Measurements from ENCODE around the gene AMACR. TPM values are rescaled to one million over a fixed set of nuclear protein-coding genes. Genes with fewer than 3 reads are reported as not detected.

Gene AMACR
- total and polyA plus RNA-seq, 2 of the 13 experiments (the other 11 are each of a cell fraction or from before 2014, with no cell fraction given), result 8.9 to 19.7 TPM

- in situ Hi-C loops (cut with HindIII; ENCODE audit: extremely low pct_ligation_motif_present, low pct_unique_long_range_greater_than_20kb), result no loop called here
- FAIRE-seq (no peak), ATAC-seq (no peak), DNase-seq (ENCODE audit: low spot score) (no peak)
- Histone ChIP-seq H3K27me3 (ENCODE audit: control insufficient read depth in 1 of 2, insufficient read depth in 2 of 2, low read length in 2 of 2) (no peaks in the 10 kb centered on the region; a peak in 1 of 5 replicates), H3K27ac (ENCODE audit: extremely low read length, insufficient read depth, low read length) (no peak overlapping the region), H2AFZ (ENCODE audit: low read length) (no peak overlapping the region), H3K36me3 (replicated peaks in 1 of 2; ENCODE audit: control insufficient read depth in 1 of 2, insufficient read depth in 2 of 2, low read length in 2 of 2) (no peaks in the 10 kb centered on the region), H4K20me1 (ENCODE audit: insufficient read depth, low read length) (no peaks in the 10 kb centered on the region), H3K9ac (ENCODE audit: insufficient read depth, low read depth, low read length) (no peak overlapping the region), H3K79me2 (ENCODE audit: insufficient read depth, low read length) (peaks cover 10% of the 10 kb centered on the region), H3K9me3 (ENCODE audit: low read length) (no peaks in the 10 kb centered on the region), H3K4me2 (ENCODE audit: low read depth, low read length) (no peak overlapping the region), H3K4me1 (ENCODE audit: insufficient read depth, low read length) (peaks cover 34% of the 10 kb centered on the region), H3K4me3 (replicated peaks in 1 of 3; ENCODE audit: insufficient read depth in 1 of 3, low read depth in 2 of 3, low read length in 3 of 3) (no peak overlapping the region)
- ChIA-PET CTCF (ENCODE audit: low intra/inter-chr PET ratio, low total read pairs) (no interaction called here), POLR2A (no interaction called here)
- no TSS peak for BruUV-seq (replicated peaks)
- intact Hi-C loops (cut with micrococcal nuclease; ENCODE audit: unreplicated experiment), result loop anchor here (2.0 kb wide), 1 partner anchor 23 kb away; no protein-coding TSS in a partner anchor
- WGBS (ENCODE audit: low lambda C conversion rate), result 97% methylated on average over 4 of the region's 4 CpGs
- TF ChIP-seq HOXA3 (CRISPR knock-in tag; IDR thresholded peaks at IDR 0.05), result no peak
- TF ChIP-seq, protein P1, sequence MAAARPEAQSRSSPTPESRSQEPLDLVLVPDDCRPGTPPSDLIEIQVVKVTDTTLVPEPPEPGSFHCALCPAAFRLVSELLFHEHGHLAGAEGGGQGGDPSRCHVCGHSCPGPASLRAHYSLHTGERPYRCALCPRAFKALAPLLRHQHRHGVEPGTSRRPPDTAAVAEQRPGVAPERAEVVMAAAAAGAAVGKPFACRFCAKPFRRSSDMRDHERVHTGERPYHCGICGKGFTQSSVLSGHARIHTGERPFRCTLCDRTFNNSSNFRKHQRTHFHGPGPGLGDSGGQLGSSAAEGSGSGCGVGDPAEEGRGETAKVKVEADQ (CRISPR knock-in tag; IDR thresholded peaks at IDR 0.05; ENCODE audit: borderline replicate concordance), result no peak
- no peak for TF ChIP-seq ATF7-NPFF (CRISPR knock-in tag; IDR thresholded peaks at IDR 0.05; ENCODE audit: low read depth)
- TF ChIP-seq ZNF879 (CRISPR knock-in tag; IDR thresholded peaks at IDR 0.05), result no peak
- TF ChIP-seq FOXM1 (CRISPR knock-in tag; IDR thresholded peaks at IDR 0.05), result no peak
- no peak for TF ChIP-seq ZNF552 (CRISPR knock-in tag; IDR thresholded peaks at IDR 0.05; ENCODE audit: borderline replicate concordance)
- no peak for TF ChIP-seq BCL6 (CRISPR knock-in tag; IDR thresholded peaks at IDR 0.05)
- TF ChIP-seq ZNF34 (CRISPR knock-in tag; IDR thresholded peaks at IDR 0.05; ENCODE audit: borderline replicate concordance), result no peak
- TF ChIP-seq, protein P2, sequence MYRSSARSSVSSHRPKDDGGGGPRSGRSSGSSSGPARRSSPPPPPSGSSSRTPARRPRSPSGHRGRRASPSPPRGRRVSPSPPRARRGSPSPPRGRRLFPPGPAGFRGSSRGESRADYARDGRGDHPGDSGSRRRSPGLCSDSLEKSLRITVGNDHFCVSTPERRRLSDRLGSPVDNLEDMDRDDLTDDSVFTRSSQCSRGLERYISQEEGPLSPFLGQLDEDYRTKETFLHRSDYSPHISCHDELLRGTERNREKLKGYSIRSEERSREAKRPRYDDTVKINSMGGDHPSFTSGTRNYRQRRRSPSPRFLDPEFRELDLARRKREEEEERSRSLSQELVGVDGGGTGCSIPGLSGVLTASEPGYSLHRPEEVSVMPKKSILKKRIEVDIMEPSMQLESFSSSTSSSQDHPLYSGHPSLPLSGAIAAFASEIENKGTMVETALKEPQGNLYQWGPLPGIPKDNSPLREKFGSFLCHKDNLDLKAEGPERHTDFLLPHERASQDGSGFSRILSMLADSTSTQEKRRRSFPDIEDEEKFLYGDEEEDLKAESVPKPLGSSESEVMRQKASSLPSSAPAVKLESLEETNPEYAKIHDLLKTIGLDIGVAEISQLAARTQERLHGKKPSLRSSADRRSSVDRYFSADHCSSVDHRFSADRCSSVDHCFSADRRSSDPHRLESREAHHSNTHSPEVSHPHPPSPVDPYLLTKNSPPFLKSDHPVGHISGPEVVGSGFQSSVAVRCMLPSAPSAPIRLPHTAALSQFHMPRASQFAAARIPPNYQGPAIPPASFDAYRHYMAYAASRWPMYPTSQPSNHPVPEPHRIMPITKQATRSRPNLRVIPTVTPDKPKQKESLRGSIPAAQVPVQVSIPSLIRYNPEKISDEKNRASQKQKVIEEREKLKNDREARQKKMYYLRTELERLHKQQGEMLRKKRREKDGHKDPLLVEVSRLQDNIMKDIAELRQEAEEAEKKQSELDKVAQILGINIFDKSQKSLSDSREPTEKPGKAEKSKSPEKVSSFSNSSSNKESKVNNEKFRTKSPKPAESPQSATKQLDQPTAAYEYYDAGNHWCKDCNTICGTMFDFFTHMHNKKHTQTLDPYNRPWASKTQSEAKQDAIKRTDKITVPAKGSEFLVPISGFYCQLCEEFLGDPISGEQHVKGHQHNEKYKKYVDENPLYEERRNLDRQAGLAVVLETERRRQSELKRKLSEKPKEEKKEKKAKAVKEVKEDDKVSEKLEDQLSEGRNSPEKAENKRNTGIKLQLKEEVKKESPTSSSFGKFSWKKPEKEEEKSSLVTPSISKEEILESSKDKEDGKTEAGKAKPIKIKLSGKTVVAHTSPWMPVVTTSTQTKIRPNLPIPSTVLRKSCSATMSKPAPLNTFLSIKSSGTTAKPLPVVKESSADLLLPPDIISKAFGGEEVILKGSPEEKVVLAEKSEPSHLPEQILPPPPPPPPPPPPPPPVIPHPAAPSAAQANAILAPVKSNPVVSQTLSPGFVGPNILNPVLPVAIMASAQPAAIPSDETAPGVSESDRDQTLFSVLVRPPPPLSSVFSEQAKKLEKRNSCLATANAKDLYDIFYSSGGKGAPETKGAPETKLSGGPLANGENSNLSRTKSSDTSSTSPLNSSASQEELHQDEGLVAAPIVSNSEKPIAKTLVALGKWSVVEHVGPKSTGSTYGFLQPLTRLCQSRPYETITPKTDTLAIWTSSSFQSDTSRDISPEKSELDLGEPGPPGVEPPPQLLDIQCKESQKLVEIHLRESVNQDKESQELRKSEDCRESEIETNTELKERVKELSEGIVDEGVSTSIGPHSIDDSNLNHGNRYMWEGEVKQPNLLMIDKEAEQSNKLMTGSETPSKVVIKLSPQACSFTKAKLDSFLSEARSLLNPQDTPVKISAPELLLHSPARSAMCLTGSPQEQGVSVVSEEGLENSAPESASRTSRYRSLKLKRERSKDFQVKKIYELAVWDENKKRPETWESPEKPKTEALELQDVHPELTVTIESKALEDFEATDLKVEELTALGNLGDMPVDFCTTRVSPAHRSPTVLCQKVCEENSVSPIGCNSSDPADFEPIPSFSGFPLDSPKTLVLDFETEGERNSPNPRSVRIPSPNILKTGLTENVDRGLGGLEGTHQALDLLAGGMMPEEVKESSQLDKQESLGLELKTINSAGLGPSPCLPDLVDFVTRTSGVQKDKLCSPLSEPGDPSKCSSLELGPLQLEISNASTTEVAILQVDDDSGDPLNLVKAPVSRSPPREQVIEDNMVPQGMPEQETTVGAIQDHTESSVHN (CRISPR knock-in tag; IDR thresholded peaks at IDR 0.05), result no peak
- TF ChIP-seq CBX5 (CRISPR knock-in tag; IDR thresholded peaks at IDR 0.05; ENCODE audit: borderline replicate concordance), result no peak
- no peak for TF ChIP-seq ARHGAP35 (CRISPR knock-in tag; IDR thresholded peaks at IDR 0.05; ENCODE audit: borderline replicate concordance)
- no peak for TF ChIP-seq HDAC2 (CRISPR knock-in tag; IDR thresholded peaks at IDR 0.05)
- no peak for TF ChIP-seq TOPORS (CRISPR knock-in tag; IDR thresholded peaks at IDR 0.05)
- no peak for TF ChIP-seq ZNF670 (CRISPR knock-in tag; IDR thresholded peaks at IDR 0.05; ENCODE audit: borderline replicate concordance)
Measured at GRCh38 chr5:34011536-34011935, 3.7 kb upstream of the AMACR start.
